Fibroblast of lung (primary cell): ENCODE data around the gene ZBTB8B. TPM values are rescaled to one million over a fixed set of nuclear protein-coding genes. Genes with fewer than 3 reads are reported as not detected.
"Not testable (repeated sequence)": the region's sequence is repeated elsewhere in the genome, so short reads cannot be mapped to it uniquely, and the experiment has no call there.

ENCODE experiments used
- DNase-seq, 2 donors: peaks; one replicate each; pipeline versions ENCODE4 v3.0.0 to v3.0.0-alpha.2; 2010; ENCODE audit warnings: low read depth in 2 of 2
- H2AFZ ChIP-seq: 2 replicates; pipeline ENCODE4 v1.5.1; 2012; ENCODE audit warnings: low read length, control low read depth, inconsistent platforms
- H3K27ac ChIP-seq: 2 replicates; pipeline ENCODE4 v1.5.1; 2011; ENCODE audit warnings: low read length, control low read depth; ENCODE audit not compliant: insufficient read depth
- H3K27me3 ChIP-seq: 2 replicates; pipeline ENCODE4 v1.5.1; 2011; ENCODE audit warnings: mild to moderate bottlenecking, low read length; ENCODE audit not compliant: control insufficient read depth, insufficient read depth
- H3K36me3 ChIP-seq: 2 replicates; pipeline ENCODE4 v1.5.1; 2011; ENCODE audit warnings: low read length; ENCODE audit not compliant: control insufficient read depth, insufficient read depth
- H3K4me1 ChIP-seq: 2 replicates; pipeline ENCODE4 v1.5.1; 2011; ENCODE audit warnings: low read length; ENCODE audit not compliant: control insufficient read depth, insufficient read depth; ENCODE audit errors: extremely low read depth
- H3K4me2 ChIP-seq: 2 replicates; pipeline ENCODE4 v1.5.1; 2011; ENCODE audit warnings: low read length, control low read depth; ENCODE audit not compliant: insufficient read depth; ENCODE audit errors: extremely low read depth
- H3K4me3 ChIP-seq, 4 experiments: fragments of 200-600 bp in 1 of 4; sonication (generic) in 1 of 4; replicated peaks in 1 of 4; 2 replicates each; pipeline ENCODE4 v1.5.1; 2011 to 2016; ENCODE audit warnings: low read length in 4 of 4, low read depth in 3 of 4, mild to moderate bottlenecking in 3 of 4, control low read depth in 2 of 4, inconsistent platforms in 1 of 4, mixed read lengths in 1 of 4; ENCODE audit not compliant: insufficient read depth in 1 of 4; ENCODE audit errors: control extremely low read depth in 1 of 4
- H3K79me2 ChIP-seq: 2 replicates; pipeline ENCODE4 v1.5.1; 2012; ENCODE audit warnings: mild to moderate bottlenecking, low read length, inconsistent platforms; ENCODE audit not compliant: control insufficient read depth, insufficient read depth
- H3K9ac ChIP-seq: 2 replicates; pipeline ENCODE4 v1.5.1; 2011; ENCODE audit warnings: mild to moderate bottlenecking, low read length, control low read depth; ENCODE audit not compliant: insufficient read depth
- H3K9me3 ChIP-seq: 2 replicates; pipeline ENCODE4 v1.5.1; 2012; ENCODE audit warnings: low read depth, low read length; ENCODE audit not compliant: control insufficient read depth, insufficient read depth
- H4K20me1 ChIP-seq: 2 replicates; pipeline ENCODE4 v1.5.1; 2011; ENCODE audit warnings: low read length; ENCODE audit not compliant: control insufficient read depth, insufficient read depth; ENCODE audit errors: extremely low read depth
- CTCF ChIP-seq, 2 donors: IDR thresholded peaks in 1 of 2; conservative IDR thresholded peaks in 1 of 2; 1 replicate in 1 of 2; 2 replicates in 1 of 2; pipeline ENCODE4 v1.5.1; 2011 to 2012; ENCODE audit warnings: low read length in 2 of 2, control low read depth in 1 of 2, inconsistent platforms in 1 of 2, low read depth in 1 of 2, mild to moderate bottlenecking in 1 of 2
- EZH2 ChIP-seq: IDR thresholded peaks from 2 replicates; pipeline ENCODE4 v1.5.1; 2012; ENCODE audit warnings: low read length, control low read depth, mild to moderate bottlenecking; ENCODE audit errors: missing control alignments
- polyA plus RNA-seq, 2 donors: library from polyadenylated mRNA; depleted of rRNA in 1 of 2; stranded (reverse) in 1 of 2; unstranded in 1 of 2; fragments of >200 nt; gene quantifications; 2 replicates each; pipeline ENCODE4 v1.2.1, GENCODE V29; 2011 to 2012; ENCODE audit warnings: missing spikeins in 1 of 2
- total RNA-seq: library from RNA; depleted of rRNA; stranded (reverse); fragments of >200 nt; gene quantifications from 2 replicates; pipeline ENCODE4 v1.2.1, GENCODE V29; 2014

Gene ZBTB8B
- total and polyA plus RNA-seq, 2 donors (not counting 1 experiment from before 2014, with no cell fraction given), result not detected

GRCh38 chr1:32470431-32470830 lies 5.6 kb downstream of the ZBTB8B start:
- peak; percentile 25 to 26 for DNase-seq
- no peak for TF ChIP-seq CTCF (conservative IDR thresholded peaks at IDR 0.05 in 1 of 2, IDR thresholded peaks at IDR 0.05 in 1 of 2; ENCODE audit: low read depth in 1 of 2, low read length in 2 of 2)
- no peak for TF ChIP-seq EZH2

GRCh38 chr1:32470991-32471694 lies 6.3 kb downstream of the ZBTB8B start:
- H3K27ac ChIP-seq, result no peak overlapping the region
- no peak overlapping the region for H2AFZ ChIP-seq
- no peaks in the 10 kb centered on the region for H3K9me3 ChIP-seq
- no peak overlapping the region for H3K9ac ChIP-seq
- no peak for DNase-seq
- TF ChIP-seq CTCF (conservative IDR thresholded peaks at IDR 0.05 in 1 of 2, IDR thresholded peaks at IDR 0.05 in 1 of 2; ENCODE audit: low read depth in 1 of 2, low read length in 2 of 2), result peak in 1 of 2 donors; percentile 18
- no peak for TF ChIP-seq EZH2
- H4K20me1 ChIP-seq, result no peaks in the 10 kb centered on the region
- H3K4me2 ChIP-seq, result peak overlapping the region; percentile 13
- peaks cover 16% of the 10 kb centered on the region for H3K27me3 ChIP-seq
- no peaks in the 10 kb centered on the region for H3K4me1 ChIP-seq
- H3K36me3 ChIP-seq, result no peaks in the 10 kb centered on the region
- H3K79me2 ChIP-seq, result no peaks in the 10 kb centered on the region
- no peak overlapping the region for H3K4me3 ChIP-seq

More at GRCh38 chr1:32470431-32470830, 5.6 kb downstream of the ZBTB8B start:
- H3K4me1 ChIP-seq, result no peaks in the 10 kb centered on the region
- H4K20me1 ChIP-seq, result no peaks in the 10 kb centered on the region
- no peak overlapping the region for H3K4me2 ChIP-seq
- no peak overlapping the region for H3K27ac ChIP-seq
- H3K9ac ChIP-seq, result no peak overlapping the region
- no peaks in the 10 kb centered on the region for H3K79me2 ChIP-seq
- H3K36me3 ChIP-seq, result no peaks in the 10 kb centered on the region
- H3K9me3 ChIP-seq, result no peaks in the 10 kb centered on the region
- no peak overlapping the region for H2AFZ ChIP-seq
- peaks cover 24% of the 10 kb centered on the region for H3K27me3 ChIP-seq
- H3K4me3 ChIP-seq, result no peak overlapping the region

- no peaks in the 10 kb centered on the region for H3K9me3 ChIP-seq
- H2AFZ ChIP-seq, result no peak overlapping the region
- TF ChIP-seq EZH2, result no peak
- TF ChIP-seq CTCF (conservative IDR thresholded peaks at IDR 0.05 in 1 of 2, IDR thresholded peaks at IDR 0.05 in 1 of 2; ENCODE audit: low read depth in 1 of 2, low read length in 2 of 2), result no peak
- no peak overlapping the region for H3K4me3 ChIP-seq
- no peak overlapping the region for H3K27ac ChIP-seq
- no peak overlapping the region for H3K4me2 ChIP-seq
- H3K4me1 ChIP-seq, result no peaks in the 10 kb centered on the region
- H3K36me3 ChIP-seq, result no peaks in the 10 kb centered on the region
- DNase-seq, result no peak
- no peak overlapping the region for H3K9ac ChIP-seq
- peaks cover 10% of the 10 kb centered on the region for H3K27me3 ChIP-seq
- no peaks in the 10 kb centered on the region for H4K20me1 ChIP-seq
- H3K79me2 ChIP-seq, result no peaks in the 10 kb centered on the region
These were observed 7.0 kb downstream of the ZBTB8B start for GRCh38 chr1:32471695-32472362.

GRCh38 chr1:32472966-32473365 lies 8.1 kb downstream of the ZBTB8B start:
- H3K4me1 ChIP-seq, H3K79me2 ChIP-seq, H3K36me3 ChIP-seq, DNase-seq, H4K20me1 ChIP-seq, H3K9ac ChIP-seq, H3K9me3 ChIP-seq, H3K4me2 ChIP-seq, H2AFZ ChIP-seq, H3K4me3 ChIP-seq, H3K27ac ChIP-seq: not testable (repeated sequence)
- peaks cover 12% of the 10 kb centered on the region for H3K27me3 ChIP-seq
